Brain microvascular endothelial cell (primary cell): ENCODE data around the gene FAM193A.
"Not testable (repeated sequence)": the region's sequence is repeated elsewhere in the genome, so short reads cannot be mapped to it uniquely, and the experiment has no call there.

ENCODE experiments used
- DNase-seq: peaks from one replicate; pipeline ENCODE4 v3.0.0-alpha.2; 2020
- H3K27ac ChIP-seq: fragments of 250-450 bp; sonication (Bioruptor Pico); 2 replicates; pipeline ENCODE4 v1.5.1; 2020; ENCODE audit warnings: mild to moderate bottlenecking, moderate library complexity
- H3K27me3 ChIP-seq: fragments of 250-450 bp; sonication (Bioruptor Pico); replicated peaks from 2 replicates; pipeline ENCODE4 v1.5.1; 2020; ENCODE audit warnings: mild to moderate bottlenecking
- H3K36me3 ChIP-seq: fragments of 250-450 bp; sonication (Bioruptor Pico); replicated peaks from 2 replicates; pipeline ENCODE4 v1.5.1; 2020; ENCODE audit warnings: mild to moderate bottlenecking
- H3K4me3 ChIP-seq: 2 replicates; pipeline ENCODE4 v1.5.1; 2011; ENCODE audit warnings: low read depth, mild to moderate bottlenecking, control low read depth, low read length, moderate library complexity
- CTCF ChIP-seq: IDR thresholded peaks from 2 replicates; pipeline ENCODE4 v1.5.1; 2011; ENCODE audit warnings: low read depth, mild to moderate bottlenecking, moderate library complexity, low read length, control low read depth, inconsistent platforms; ENCODE audit errors: missing control alignments
- in situ Hi-C: cut with HindIII; loops from 2 replicates; pipeline ENCODE4 v1.10.0; 2017; ENCODE audit warnings: low sequenced_read_pairs, low pct_ligation_motif_present

Gene FAM193A

DNA sequence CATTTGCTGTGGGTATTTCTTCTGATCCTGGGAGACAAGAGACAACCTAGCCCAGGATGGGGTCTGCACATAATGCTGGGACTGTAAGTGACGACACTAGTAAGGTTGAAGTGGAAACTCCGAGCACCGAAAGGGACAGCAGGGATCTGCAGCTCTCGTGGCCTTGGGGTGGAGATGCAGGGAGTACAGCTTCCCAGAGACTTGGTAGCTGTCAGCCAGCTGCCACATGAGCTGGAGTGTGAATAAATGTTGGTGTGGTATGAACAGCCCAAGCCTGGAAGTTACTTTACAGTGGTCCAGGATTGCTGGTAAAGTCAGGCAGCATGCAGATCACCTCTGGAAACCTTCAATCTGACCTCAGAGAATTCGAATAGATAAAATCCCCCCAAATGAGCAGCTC, 97.6 kb downstream of the FAM193A start:
- no peak for DNase-seq
- peaks cover 40% of the 10 kb centered on the region for H3K36me3 ChIP-seq
- H3K27me3 ChIP-seq = no peaks in the 10 kb centered on the region
- H3K4me3 ChIP-seq = no peak overlapping the region
- in situ Hi-C loops = no loop called here
- no peak overlapping the region for H3K27ac ChIP-seq
- TF ChIP-seq CTCF = no peak

- Histone ChIP-seq H3K4me3 (no peak overlapping the region), H3K27me3 (no peaks in the 10 kb centered on the region), H3K27ac (no peak overlapping the region), H3K36me3 (peaks cover 53% of the 10 kb centered on the region)
- DNase-seq = no peak
- TF ChIP-seq CTCF = no peak
- in situ Hi-C loops = no loop called here
These were observed 99.9 kb downstream of the FAM193A start for GRCh38 chr4:2636331-2636730.

DNA sequence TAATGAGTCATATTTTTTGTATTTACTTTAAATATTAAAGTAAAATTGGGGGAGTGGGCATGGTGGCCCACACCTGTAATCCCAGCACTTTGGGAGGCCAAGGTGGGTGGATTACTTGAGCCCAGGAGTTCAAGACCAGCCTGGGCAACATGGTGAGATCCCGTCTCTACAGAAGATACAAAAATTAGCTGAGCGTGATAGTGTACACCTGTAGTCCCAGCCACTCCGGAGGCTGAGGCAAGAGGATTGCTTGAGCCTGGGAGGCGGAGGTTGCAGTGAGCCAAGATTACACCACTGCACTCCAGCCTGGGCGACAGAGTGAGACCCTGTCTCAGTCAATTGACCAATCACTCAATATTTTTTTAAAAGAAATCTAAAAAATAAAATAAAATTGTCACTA, 100.5 kb downstream of the FAM193A start:
- H3K4me3 ChIP-seq, in situ Hi-C loops, H3K27ac ChIP-seq, H3K27me3 ChIP-seq, DNase-seq: not testable (repeated sequence)
- peaks cover 54% of the 10 kb centered on the region for H3K36me3 ChIP-seq

GRCh38 chr4:2637956-2638552, 101.6 kb downstream of the FAM193A start:
- in situ Hi-C loops = no loop called here
- peaks cover 54% of the 10 kb centered on the region for H3K36me3 ChIP-seq
- H3K27ac ChIP-seq = no peak overlapping the region
- no peak for DNase-seq
- no peak for TF ChIP-seq CTCF
- no peaks in the 10 kb centered on the region for H3K27me3 ChIP-seq
- H3K4me3 ChIP-seq = no peak overlapping the region

DNA sequence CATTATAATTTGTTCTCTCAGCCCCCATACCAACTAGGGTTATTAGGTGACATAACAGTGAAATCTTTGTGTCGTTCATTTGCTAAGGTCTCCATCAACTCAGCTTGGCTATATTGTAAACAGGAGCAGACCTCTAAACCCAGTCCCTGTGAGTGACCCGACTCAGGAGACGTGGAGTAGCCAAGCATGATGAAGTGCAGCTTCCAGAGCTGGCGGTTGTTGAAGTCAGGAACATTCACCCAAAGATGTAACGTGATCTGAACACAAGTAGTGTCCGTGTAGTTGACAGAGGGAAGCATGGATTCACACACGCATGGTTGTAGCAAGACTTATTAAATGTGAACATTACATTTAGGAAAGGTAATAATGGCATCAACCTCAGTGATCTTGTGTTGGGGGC, 102.3 kb downstream of the FAM193A start:
- no peak for DNase-seq
- Histone ChIP-seq H3K27ac (no peak overlapping the region), H3K36me3 (peaks cover 56% of the 10 kb centered on the region), H3K4me3 (no peak overlapping the region), H3K27me3 (no peaks in the 10 kb centered on the region)
- in situ Hi-C loops = no loop called here
- no peak for TF ChIP-seq CTCF

GRCh38 chr4:2642968-2643367, 106.5 kb downstream of the FAM193A start:
- no peak overlapping the region for H3K4me3 ChIP-seq
- no peak for DNase-seq
- H3K36me3 ChIP-seq = peaks cover 57% of the 10 kb centered on the region
- in situ Hi-C loops = no loop called here
- H3K27ac ChIP-seq = no peak overlapping the region
- no peaks in the 10 kb centered on the region for H3K27me3 ChIP-seq
- no peak for TF ChIP-seq CTCF
